Activated CD4-positive, alpha-beta T cell treated with anti-CD3 and anti-CD28 coated beads for 36 hours (primary cell): ENCODE data around the gene KIF26B. TPM values are rescaled to one million over a fixed set of nuclear protein-coding genes. Genes with fewer than 3 reads are reported as not detected.

Experiments
- ATAC-seq: fragments of 200-7000 bp; cut with Tn5 transposase; one replicate; pipeline ENCODE4 v1.10.0; 2021; ENCODE audit warnings: mild to moderate bottlenecking, moderate library complexity
- CTCF ChIA-PET: fragments of 350-600 bp; sonication (Branson Sonifier 250); formaldehyde crosslinking; loops from one replicate; lab custom pipeline; 2021; ENCODE audit warnings: antibody characterized with exemption; lab: Charles Lee
- POLR2A ChIA-PET: fragments of 350-600 bp; sonication (Branson Sonifier 250); formaldehyde crosslinking; loops from one replicate; lab custom pipeline; 2021; ENCODE audit warnings: antibody characterized with exemption, inconsistent platforms; lab: Charles Lee
- DNase-seq: peaks from one replicate; pipeline ENCODE4 v3.0.0-alpha.2; 2020
- H3K27ac Mint-ChIP-seq: one replicate; pipeline ENCODE4 v1.8.0; 2021; ENCODE audit warnings: mixed read lengths
- H3K27me3 Mint-ChIP-seq: one replicate; pipeline ENCODE4 v1.8.0; 2021; ENCODE audit warnings: mixed read lengths
- H3K36me3 Mint-ChIP-seq: one replicate; pipeline ENCODE4 v1.8.0; 2021; ENCODE audit warnings: low read depth, mixed read lengths
- H3K4me1 Mint-ChIP-seq: one replicate; pipeline ENCODE4 v1.8.0; 2021; ENCODE audit warnings: mixed read lengths
- H3K4me3 Mint-ChIP-seq: one replicate; pipeline ENCODE4 v1.8.0; 2021; ENCODE audit warnings: mild to moderate bottlenecking, moderate library complexity, mixed read lengths
- H3K9me3 Mint-ChIP-seq: one replicate; pipeline ENCODE4 v1.8.0; 2021; ENCODE audit warnings: low read depth, mixed read lengths
- intact Hi-C, 2 experiments: fragments of 100-400 bp; cut with DNase I in 1 of 2; cut with micrococcal nuclease in 1 of 2; formaldehyde crosslinking; loops; one replicate each; pipeline versions ENCODE4 v1.14.2 to v1.15.1; 2022 to 2024; cut with DNase I, micrococcal nuclease
- total RNA-seq, 2 experiments: library from RNA; stranded (reverse); gene quantifications; one replicate each; pipeline ENCODE4 v1.2.3, GENCODE V29; 2021

Gene KIF26B
- total RNA-seq, 2 experiments from 2014 or later = 0.16 to 0.23 TPM

DNA sequence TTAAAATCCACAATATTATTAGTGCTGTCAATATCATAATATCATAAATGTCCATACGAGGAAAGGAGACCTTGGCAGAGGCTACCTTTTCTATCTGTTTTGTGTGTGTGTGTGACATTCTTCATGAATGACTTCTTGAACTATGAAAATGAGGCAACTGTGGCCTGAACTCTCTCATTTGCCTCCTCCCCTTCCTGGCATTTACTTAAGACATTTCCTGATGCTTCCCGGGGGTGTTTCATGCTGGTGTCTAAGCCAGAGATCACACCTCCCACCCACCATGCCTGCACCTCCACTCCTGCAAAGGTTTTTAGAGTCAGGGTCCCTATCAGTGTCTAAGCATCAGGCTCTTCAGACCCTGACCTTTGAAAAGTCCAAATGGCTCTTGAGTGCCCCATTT lies 420.9 kb downstream of the KIF26B start:
- Mint-ChIP-seq H3K4me3 (no peak overlapping the region), H3K27ac (no peak overlapping the region), H3K9me3 (no peaks in the 10 kb centered on the region), H3K36me3 (no peaks in the 10 kb centered on the region), H3K27me3 (peaks cover 5% of the 10 kb centered on the region), H3K4me1 (peaks cover 2% of the 10 kb centered on the region)
- ChIA-PET POLR2A (no interaction called here), CTCF (no interaction called here)
- intact Hi-C loops = no loop called here
- DNase-seq = no peak
- no peak for ATAC-seq

DNA sequence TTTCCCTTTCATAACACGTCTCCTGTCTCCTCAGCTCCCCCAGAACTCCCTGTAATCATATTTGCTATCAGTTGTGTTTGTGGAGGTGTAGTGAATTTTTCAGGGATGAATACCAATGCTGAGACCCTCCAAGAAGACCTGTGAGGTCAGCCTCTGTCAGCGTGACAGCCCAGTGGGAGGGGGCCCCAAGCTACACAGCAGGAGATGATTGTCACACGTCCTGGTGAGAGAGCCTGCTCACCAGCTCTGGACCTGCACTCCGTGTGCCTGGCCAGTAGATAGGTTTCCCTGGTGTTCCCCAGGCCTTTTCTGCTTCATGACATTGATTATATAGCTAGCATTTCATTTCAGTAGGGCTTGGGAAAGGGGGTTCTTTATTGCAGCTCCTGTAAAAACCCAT lies 421.5 kb downstream of the KIF26B start:
- intact Hi-C loops = no loop called here
- ChIA-PET CTCF (no interaction called here), POLR2A (no interaction called here)
- Mint-ChIP-seq H3K9me3 (no peaks in the 10 kb centered on the region), H3K4me1 (peaks cover 2% of the 10 kb centered on the region), H3K36me3 (no peaks in the 10 kb centered on the region), H3K27me3 (peaks cover 5% of the 10 kb centered on the region), H3K4me3 (no peak overlapping the region), H3K27ac (no peak overlapping the region)
- DNase-seq (no peak), ATAC-seq (no peak)

DNA sequence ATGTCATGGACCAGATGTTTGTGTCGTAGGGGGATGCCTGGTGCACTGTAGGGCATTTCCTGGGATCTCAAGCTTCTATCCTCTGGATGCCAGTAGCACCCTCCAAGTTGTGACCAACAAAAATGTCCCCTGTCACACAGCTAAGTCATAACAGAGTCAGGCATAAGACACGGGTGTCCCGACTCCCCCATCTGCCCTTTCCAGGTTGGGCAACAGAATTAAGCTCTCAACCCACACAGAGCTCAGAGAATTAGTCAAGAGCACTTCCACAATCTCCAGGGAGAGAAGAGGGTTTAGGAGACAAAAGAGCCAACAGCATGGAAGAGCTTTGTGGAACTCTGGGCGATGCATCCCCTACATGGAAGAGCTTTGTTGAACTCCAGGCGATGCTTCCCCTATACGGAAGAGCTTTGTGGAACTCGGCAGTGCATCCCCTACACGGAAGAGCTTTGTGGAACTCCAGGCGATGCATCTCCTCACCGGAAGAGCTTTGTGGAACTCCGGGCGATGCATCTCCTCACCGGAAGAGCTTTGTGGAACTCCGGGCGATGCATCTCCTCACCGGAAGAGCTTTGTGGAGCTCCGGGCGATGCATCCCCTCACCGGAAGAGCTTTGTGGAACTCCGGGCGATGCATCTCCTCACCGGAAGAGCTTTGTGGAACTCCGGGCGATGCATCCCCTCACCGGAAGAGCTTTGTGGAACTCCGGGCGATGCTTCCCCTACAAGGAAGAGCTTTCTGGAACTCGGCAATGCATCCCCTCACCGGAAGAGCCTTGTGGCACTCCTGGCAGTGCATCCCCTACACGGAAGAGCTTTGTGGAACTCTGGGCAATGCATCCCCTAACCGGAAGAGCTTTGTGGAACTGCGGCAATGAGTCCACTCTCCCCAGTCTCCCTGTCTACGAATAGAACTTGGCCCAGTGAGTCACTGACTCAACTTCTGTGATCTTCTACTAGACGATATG lies 422.7 kb downstream of the KIF26B start:
- POLR2A ChIA-PET = no interaction called here
- CTCF ChIA-PET = no interaction called here
- DNase-seq (no peak), ATAC-seq (no peak)
- H3K4me1 Mint-ChIP-seq = peaks cover 2% of the 10 kb centered on the region
- H3K36me3 Mint-ChIP-seq = no peaks in the 10 kb centered on the region
- H3K9me3 Mint-ChIP-seq = no peaks in the 10 kb centered on the region
- intact Hi-C loops = no loop called here
- H3K4me3 Mint-ChIP-seq = no peak overlapping the region
- no peak overlapping the region for H3K27ac Mint-ChIP-seq
- H3K27me3 Mint-ChIP-seq = peaks cover 6% of the 10 kb centered on the region

DNA sequence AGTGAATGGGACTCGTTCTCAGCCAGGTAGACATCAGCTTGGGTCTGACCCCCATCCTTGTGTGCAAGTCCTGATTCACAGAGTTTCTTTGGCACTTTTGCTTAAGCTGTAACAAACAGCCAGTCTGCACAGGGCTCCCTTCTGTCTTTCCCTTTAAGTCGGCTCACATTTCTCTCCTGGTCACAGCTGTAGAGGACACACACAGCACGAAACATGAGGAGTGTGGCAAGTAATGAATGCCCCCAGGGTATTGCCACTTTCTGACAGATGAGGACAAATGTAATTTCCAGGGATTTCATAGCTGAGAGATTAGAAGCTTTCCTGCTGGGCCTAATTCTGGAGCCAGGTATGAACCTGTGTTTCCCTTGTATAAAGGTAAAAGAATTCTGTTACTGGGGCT lies 423.5 kb downstream of the KIF26B start:
- ChIA-PET POLR2A (no interaction called here), CTCF (no interaction called here)
- Mint-ChIP-seq H3K9me3 (no peaks in the 10 kb centered on the region), H3K4me1 (peaks cover 2% of the 10 kb centered on the region), H3K4me3 (no peak overlapping the region), H3K27ac (no peak overlapping the region), H3K27me3 (peaks cover 6% of the 10 kb centered on the region), H3K36me3 (no peaks in the 10 kb centered on the region)
- intact Hi-C loops = no loop called here
- ATAC-seq (no peak), DNase-seq (no peak)

DNA sequence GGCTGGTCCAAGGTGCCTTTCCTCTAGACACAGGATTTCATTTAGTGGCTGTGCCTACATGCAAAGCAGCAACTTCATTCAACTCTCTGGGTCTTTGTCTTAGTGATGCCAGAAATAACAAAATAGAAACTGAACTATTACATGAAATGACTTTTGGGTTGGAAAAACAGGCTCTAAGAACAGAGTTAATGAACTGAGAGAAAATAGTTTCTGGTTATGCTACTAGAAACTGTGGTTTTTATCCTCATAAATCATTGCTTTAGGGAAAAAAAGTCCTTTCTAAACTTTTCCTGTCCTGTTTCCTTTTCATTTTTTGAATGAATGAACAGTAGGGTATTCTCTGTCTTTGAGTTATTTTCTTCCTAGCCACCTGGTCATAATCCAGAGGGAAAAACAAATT lies 424.0 kb downstream of the KIF26B start:
- ATAC-seq (no peak), DNase-seq (no peak)
- H3K27me3 Mint-ChIP-seq = peaks cover 6% of the 10 kb centered on the region
- H3K27ac Mint-ChIP-seq = no peak overlapping the region
- POLR2A ChIA-PET = no interaction called here
- H3K4me3 Mint-ChIP-seq = no peak overlapping the region
- H3K36me3 Mint-ChIP-seq = no peaks in the 10 kb centered on the region
- H3K4me1 Mint-ChIP-seq = peaks cover 2% of the 10 kb centered on the region
- no peaks in the 10 kb centered on the region for H3K9me3 Mint-ChIP-seq
- CTCF ChIA-PET = no interaction called here
- intact Hi-C loops = no loop called here

DNA sequence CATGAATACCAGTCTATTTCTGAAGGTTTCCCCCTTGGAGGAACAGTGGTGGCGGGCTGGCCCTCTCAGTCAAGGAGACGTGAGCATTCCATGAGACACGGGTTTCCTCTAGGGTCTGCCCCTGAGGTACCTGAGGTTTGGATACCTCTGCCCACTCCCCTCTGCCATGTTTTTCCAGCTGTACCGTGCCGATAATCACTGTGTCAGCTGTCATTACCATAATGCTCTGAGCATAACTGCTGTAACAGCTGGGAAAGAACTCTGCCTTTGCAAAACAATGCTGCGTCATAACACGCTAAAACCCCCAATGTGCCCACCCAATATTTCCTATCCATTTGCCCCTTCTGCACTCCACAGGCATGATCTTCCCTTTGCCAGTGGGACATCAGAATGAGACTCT lies 425.1 kb downstream of the KIF26B start:
- Mint-ChIP-seq H3K4me1 (peaks cover 2% of the 10 kb centered on the region), H3K27me3 (peaks cover 6% of the 10 kb centered on the region), H3K36me3 (no peaks in the 10 kb centered on the region), H3K4me3 (no peak overlapping the region), H3K27ac (no peak overlapping the region), H3K9me3 (no peaks in the 10 kb centered on the region)
- DNase-seq (no peak), ATAC-seq (no peak)
- CTCF ChIA-PET = no interaction called here
- intact Hi-C loops = no loop called here
- POLR2A ChIA-PET = no interaction called here

DNA sequence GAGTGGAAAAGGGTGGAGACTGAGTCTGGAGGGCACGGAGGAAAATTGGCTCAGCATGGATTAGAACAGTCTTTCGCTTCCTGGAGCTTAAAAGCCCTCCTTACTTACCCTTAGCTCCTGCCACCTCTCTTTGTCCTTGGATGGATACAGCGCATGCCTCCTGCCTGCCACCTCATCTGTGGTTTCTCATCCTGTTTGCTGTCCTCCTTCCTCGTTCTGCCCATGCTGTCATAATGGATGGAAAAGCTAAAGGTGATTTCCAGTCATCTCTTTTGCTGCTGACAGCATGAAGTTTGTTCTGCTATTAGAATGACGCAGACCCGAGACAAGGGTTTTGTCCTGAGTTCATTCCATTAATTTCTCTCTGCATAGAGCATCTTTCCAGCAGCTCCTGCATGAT lies 425.9 kb downstream of the KIF26B start:
- ATAC-seq (no peak), DNase-seq (no peak)
- intact Hi-C loops = no loop called here
- H3K27me3 Mint-ChIP-seq = peaks cover 6% of the 10 kb centered on the region
- POLR2A ChIA-PET = no interaction called here
- no peaks in the 10 kb centered on the region for H3K36me3 Mint-ChIP-seq
- peaks cover 2% of the 10 kb centered on the region for H3K4me1 Mint-ChIP-seq
- H3K4me3 Mint-ChIP-seq = no peak overlapping the region
- no peaks in the 10 kb centered on the region for H3K9me3 Mint-ChIP-seq
- no peak overlapping the region for H3K27ac Mint-ChIP-seq
- CTCF ChIA-PET = no interaction called here

DNA sequence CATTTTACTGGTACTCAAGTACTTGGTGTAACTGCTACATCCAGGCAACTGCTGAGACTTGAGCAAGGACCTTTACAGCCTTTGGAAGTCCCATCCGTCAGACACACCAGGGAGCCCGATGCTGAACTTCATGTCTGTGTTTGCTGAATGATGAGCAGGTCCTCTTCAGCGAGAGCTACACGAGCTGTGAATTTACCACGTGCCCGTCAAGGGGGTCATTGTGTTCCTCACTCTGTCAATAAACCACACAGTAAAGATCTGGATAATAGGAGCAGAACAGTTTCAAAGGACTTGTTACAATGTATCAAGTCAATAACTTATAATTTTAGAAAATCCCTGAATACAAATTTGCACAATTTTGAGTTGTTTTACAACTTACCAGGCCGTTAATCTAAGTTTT lies 427.2 kb downstream of the KIF26B start:
- Mint-ChIP-seq H3K4me1 (no peaks in the 10 kb centered on the region), H3K27ac (no peak overlapping the region), H3K36me3 (no peaks in the 10 kb centered on the region), H3K9me3 (no peaks in the 10 kb centered on the region), H3K4me3 (no peak overlapping the region), H3K27me3 (peaks cover 6% of the 10 kb centered on the region)
- no peak for ATAC-seq
- intact Hi-C loops = no loop called here
- ChIA-PET POLR2A (no interaction called here), CTCF (no interaction called here)
- DNase-seq = no peak

DNA sequence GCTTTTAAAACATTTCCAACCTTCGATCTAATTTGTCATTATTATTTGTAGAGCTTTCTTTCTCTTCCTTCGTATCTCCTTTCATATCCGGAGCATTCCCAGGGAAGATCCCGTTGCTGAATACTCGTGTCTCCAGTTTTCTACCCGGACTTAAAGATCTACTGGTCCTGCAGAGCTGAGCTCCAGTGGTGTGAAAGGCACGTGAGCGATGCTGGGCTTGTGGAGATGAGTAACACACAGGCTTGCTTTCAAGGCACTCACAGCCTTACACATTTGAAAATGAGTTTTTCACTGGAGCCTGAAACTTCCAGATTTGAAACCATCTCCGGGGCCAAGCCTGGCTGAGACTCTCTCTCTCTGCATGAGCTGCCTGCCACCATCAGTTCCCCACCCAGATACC lies 428.3 kb downstream of the KIF26B start:
- ChIA-PET CTCF (no interaction called here), POLR2A (no interaction called here)
- Mint-ChIP-seq H3K4me1 (no peaks in the 10 kb centered on the region), H3K27ac (no peak overlapping the region), H3K9me3 (no peaks in the 10 kb centered on the region), H3K36me3 (no peaks in the 10 kb centered on the region), H3K27me3 (peaks cover 2% of the 10 kb centered on the region), H3K4me3 (no peak overlapping the region)
- intact Hi-C loops = no loop called here
- ATAC-seq (no peak), DNase-seq (no peak)

DNA sequence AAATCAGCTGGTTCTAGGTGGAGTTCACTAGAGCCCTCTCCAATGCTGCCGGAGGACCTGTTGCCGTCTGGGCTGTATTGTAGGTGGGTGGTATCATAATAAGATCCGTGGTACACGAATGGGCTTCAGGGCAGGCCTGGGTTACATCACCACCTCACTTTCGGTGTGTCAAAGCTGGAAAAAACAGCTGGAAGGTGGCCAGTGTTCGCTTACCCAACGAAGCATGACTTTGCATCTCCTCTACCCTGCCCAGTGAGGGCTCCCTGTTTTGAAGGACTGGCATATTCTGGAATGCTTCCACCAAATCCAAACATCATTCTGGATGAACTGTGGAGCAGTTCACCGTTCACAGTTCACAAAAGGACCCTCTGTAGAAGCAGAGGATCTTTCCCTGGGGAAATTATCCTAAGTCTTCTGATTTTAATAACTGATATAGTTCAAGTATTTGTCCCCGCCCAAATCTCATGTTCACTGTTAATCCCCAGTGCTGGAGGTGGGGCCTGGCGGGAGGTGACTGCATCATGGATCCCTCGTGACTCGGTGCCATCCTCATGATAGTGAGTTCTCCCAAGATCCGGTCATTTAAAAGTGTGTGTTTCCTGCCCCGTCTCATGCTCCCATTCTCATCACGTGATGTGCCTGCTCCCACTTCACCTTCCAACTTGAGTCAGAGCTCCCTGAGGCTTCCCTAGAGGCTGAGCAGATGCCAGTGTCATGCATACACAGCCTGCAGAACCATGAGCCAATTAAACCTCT lies 429.0 kb downstream of the KIF26B start:
- ChIA-PET CTCF (interaction anchor here (0.6 kb wide), 1 partner anchor 427 kb away, joined by 3 read pairs; no protein-coding TSS in a partner anchor), POLR2A (no interaction called here)
- peaks cover 2% of the 10 kb centered on the region for H3K27me3 Mint-ChIP-seq

DNA sequence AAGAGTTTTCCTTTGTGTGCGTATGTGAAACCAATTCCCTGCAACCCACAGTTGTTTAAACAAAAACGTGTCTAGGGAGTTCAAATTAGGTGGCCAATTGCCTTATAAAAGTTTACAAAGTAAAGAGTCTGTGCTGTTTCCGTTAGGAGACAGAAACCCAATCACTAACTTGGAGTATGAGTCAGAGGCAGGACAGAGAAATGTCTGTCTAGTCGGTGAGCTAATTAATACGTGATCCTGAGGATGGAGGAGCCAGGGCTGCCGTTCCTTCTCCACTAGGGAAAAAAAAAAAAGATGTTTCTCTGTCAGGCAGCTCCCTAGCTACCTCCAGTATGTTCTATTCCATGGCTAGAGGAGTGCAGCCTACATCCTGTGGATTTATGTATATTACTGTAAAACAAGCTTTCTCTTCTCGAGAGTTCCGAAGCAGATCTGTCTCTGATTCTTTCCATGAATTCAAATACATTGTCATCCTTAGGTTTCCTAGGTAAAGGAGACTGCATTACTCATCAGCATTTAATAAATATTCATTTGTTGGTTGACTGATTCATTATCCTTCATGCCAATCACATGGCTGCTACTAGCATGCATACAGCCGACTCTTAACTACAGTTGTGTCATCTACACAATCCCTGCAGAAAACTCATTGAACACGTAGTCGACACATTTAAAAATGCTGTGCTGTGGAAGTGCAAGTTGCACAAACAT lies 430.6 kb downstream of the KIF26B start:
- Mint-ChIP-seq H3K27ac (no peak overlapping the region), H3K4me3 (no peak overlapping the region), H3K4me1 (no peaks in the 10 kb centered on the region), H3K9me3 (no peaks in the 10 kb centered on the region), H3K27me3 (peaks cover 2% of the 10 kb centered on the region), H3K36me3 (no peaks in the 10 kb centered on the region)
- ChIA-PET POLR2A (no interaction called here), CTCF (no interaction called here)
- no peak for DNase-seq
- intact Hi-C loops = no loop called here
- ATAC-seq = no peak

More for the DNA sequence above, 429.0 kb downstream of the KIF26B start:
- no peaks in the 10 kb centered on the region for H3K9me3 Mint-ChIP-seq
- H3K4me3 Mint-ChIP-seq = no peak overlapping the region
- intact Hi-C loops = no loop called here
- no peaks in the 10 kb centered on the region for H3K4me1 Mint-ChIP-seq
- H3K36me3 Mint-ChIP-seq = no peaks in the 10 kb centered on the region
- ATAC-seq (no peak), DNase-seq (no peak)
- no peak overlapping the region for H3K27ac Mint-ChIP-seq
